ENCODE data around the gene HOXB6. TPM values are rescaled to one million over a fixed set of nuclear protein-coding genes. Genes with fewer than 3 reads are reported as not detected.

Gene HOXB6
- total and polyA plus RNA-seq, 7 donors: 0.66 to 3.3 (median 1.2) TPM

DNA sequence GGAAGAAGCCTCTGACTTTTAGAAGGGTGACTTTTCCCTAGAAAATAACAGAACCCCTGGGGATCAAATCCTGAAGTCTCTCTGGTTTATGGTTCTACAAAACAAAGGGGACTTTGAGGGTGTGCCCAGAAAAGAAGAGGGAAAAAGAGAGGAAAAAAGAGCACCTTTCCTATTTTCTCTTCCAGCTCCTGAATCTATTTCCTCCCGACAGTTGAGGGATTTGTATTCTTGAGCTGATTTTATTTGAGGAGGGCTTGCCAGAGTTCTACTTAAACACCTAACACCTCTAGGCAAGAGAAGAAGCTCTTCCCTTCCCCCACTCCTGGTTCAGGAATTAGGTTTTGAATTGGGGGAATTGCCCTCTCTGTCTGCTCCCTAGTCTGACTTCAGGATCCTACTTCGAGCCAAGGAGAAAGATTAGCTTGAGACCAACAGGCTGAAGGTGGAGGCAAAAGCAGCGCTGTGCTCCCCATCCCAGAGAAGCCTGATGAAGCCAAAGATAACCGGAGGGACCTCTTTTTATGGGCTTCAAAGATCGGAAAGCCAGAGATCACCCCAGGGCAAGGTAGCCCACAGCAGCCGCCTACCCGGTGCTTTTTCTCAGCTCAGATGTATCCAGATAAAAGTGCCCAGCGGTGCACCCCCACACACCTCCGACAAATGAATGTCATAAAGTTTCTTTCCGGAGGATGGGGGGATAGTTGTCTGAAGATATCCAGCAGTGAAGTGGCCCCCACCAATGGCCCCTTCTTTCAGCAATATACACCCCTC lies 15.5 kb downstream of the HOXB6 start:
- no peak for ATAC-seq
- Histone ChIP-seq H3K27ac (no peak overlapping the region), H3K27me3 (ENCODE audit: insufficient read depth in 3 of 3, low read length in 2 of 3) (peaks cover 0 to 83% (median 31%) of the 10 kb centered on the region in 3 donors), H3K4me3 (no peak overlapping the region), H3K9me3 (no peaks in the 10 kb centered on the region), H3K4me1 (peaks cover 9% of the 10 kb centered on the region), H3K36me3 (ENCODE audit: insufficient read depth in 1 of 2, low read depth in 1 of 2) (no peaks in the 10 kb centered on the region)
- WGBS, 3 donors: 59 to 72% (median 67%) methylated on average over 10 of the region's 10 CpGs
- intact Hi-C loops (cut with DNase I): no loop called here
- DNase-seq: no peak
- TF ChIP-seq, protein P1, sequence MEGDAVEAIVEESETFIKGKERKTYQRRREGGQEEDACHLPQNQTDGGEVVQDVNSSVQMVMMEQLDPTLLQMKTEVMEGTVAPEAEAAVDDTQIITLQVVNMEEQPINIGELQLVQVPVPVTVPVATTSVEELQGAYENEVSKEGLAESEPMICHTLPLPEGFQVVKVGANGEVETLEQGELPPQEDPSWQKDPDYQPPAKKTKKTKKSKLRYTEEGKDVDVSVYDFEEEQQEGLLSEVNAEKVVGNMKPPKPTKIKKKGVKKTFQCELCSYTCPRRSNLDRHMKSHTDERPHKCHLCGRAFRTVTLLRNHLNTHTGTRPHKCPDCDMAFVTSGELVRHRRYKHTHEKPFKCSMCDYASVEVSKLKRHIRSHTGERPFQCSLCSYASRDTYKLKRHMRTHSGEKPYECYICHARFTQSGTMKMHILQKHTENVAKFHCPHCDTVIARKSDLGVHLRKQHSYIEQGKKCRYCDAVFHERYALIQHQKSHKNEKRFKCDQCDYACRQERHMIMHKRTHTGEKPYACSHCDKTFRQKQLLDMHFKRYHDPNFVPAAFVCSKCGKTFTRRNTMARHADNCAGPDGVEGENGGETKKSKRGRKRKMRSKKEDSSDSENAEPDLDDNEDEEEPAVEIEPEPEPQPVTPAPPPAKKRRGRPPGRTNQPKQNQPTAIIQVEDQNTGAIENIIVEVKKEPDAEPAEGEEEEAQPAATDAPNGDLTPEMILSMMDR (IDR thresholded peaks at IDR 0.05): no peak

DNA sequence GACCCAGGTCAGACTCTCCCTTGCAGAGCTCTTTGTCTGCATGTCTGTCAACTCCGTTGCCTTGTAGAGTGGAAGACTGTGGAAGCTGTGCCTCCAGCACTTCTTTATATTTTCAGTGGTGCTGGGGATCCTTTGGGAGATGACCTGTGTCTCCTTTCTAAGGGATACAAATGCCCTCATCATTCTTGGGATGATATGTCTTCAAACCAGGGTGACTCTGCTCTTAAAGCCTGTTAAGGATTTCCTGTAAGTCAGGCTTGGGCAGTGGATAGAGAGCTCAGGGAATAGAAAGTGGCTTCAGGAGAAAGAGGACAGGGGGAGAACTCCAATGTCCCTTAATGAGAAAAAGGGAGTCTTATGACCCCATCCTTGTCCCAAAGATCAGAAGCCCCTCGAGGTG lies 16.3 kb downstream of the HOXB6 start:
- 46 to 59% (median 48%) methylated on average over 2 of the region's 2 CpGs for WGBS, 3 donors
- H3K36me3 ChIP-seq (ENCODE audit: insufficient read depth in 1 of 2, low read depth in 1 of 2): no peaks in the 10 kb centered on the region
- H3K4me3 ChIP-seq: no peak overlapping the region
- TF ChIP-seq, protein P1 (IDR thresholded peaks at IDR 0.05): no peak
- DNase-seq: no peak
- H3K27me3 ChIP-seq (ENCODE audit: insufficient read depth in 3 of 3, low read length in 2 of 3): peaks cover 0 to 85% (median 31%) of the 10 kb centered on the region in 3 donors
- H3K27ac ChIP-seq: no peak overlapping the region
- intact Hi-C loops (cut with DNase I): no loop called here
- H3K9me3 ChIP-seq: no peaks in the 10 kb centered on the region
- ATAC-seq: no peak
- peaks cover 9% of the 10 kb centered on the region for H3K4me1 ChIP-seq

DNA sequence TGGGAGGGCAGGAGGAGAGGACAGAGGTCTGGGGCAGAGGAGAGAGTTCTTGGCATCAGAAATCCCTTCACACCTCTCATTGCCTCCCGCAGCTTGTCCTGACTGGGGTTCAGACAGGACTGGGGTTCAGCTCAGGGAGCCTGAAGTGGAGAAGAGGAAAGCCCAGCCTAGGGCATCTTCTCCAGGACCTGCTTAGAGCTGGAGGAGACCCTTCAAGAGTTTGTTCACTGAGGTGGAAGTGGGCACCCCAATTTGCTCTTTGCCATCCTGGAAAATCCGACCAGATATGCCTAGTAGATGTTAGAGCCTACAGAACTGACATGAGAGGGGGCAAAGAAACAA lies 16.7 kb downstream of the HOXB6 start:
- WGBS, 3 donors: 74 to 93% (median 75%) methylated on average over 2 of the region's 2 CpGs
- DNase-seq (no peak), ATAC-seq (no peak)
- Histone ChIP-seq H3K4me3 (no peak overlapping the region), H3K27me3 (ENCODE audit: insufficient read depth in 3 of 3, low read length in 2 of 3) (peaks cover 0 to 85% (median 32%) of the 10 kb centered on the region in 3 donors), H3K27ac (no peak overlapping the region), H3K36me3 (ENCODE audit: insufficient read depth in 1 of 2, low read depth in 1 of 2) (no peaks in the 10 kb centered on the region), H3K4me1 (peaks cover 9% of the 10 kb centered on the region), H3K9me3 (no peaks in the 10 kb centered on the region)
- TF ChIP-seq, protein P1 (IDR thresholded peaks at IDR 0.05): no peak
- intact Hi-C loops (cut with DNase I): no loop called here

DNA sequence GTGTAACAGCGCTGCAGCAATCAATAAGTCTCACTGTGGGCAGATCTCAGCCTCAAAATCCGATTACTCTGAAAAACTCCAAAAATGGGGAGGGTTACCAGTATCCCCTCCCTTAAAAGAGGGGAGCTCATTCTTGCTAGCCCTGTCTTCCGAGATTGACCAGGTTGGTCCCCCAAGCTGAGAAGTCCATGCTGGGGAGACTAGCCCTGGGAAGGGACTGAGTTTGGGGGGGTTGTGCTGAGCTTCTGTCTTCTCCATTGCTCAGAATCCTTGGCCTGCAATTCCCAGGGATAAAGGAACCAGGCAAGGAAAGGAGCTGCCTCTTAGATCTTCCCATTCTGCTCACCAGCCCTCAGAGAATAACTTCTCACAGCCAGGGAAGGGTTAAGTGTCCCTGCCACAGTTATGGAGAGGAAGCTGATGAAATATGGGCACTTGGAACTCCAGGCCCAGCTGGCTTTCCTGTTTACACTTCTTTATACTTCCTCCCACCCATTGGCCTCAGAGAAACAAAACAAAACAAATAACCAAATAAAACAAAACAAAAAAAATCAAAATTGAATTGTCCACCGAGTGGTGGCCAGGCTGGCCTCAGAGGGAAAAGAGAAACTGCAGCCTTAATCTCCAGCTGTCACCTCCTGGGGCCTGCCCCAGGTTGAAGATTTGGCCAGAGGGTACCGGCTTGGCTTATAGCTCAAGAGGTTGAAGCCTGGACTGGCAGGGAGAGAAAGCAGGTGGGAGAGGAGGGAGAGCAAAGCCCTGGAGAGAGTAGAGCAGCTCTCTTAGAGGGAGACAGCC lies 17.3 kb downstream of the HOXB6 start:
- ATAC-seq: no peak
- no peak overlapping the region for H3K4me3 ChIP-seq
- DNase-seq: no peak
- TF ChIP-seq, protein P1 (IDR thresholded peaks at IDR 0.05): no peak
- H3K9me3 ChIP-seq: no peaks in the 10 kb centered on the region
- peaks cover 0 to 86% (median 33%) of the 10 kb centered on the region in 3 donors for H3K27me3 ChIP-seq (ENCODE audit: insufficient read depth in 3 of 3, low read length in 2 of 3)
- no peak overlapping the region for H3K27ac ChIP-seq
- 59 to 71% (median 69%) methylated on average over 5 of the region's 5 CpGs for WGBS, 3 donors
- intact Hi-C loops (cut with DNase I): no loop called here
- H3K36me3 ChIP-seq (ENCODE audit: insufficient read depth in 1 of 2, low read depth in 1 of 2): no peaks in the 10 kb centered on the region
- H3K4me1 ChIP-seq: peaks cover 9% of the 10 kb centered on the region

All from psoas muscle (tissue), 8 donors.